GM12878 (cell line): ENCODE data around the gene AOAH. TPM values are rescaled to one million over a fixed set of nuclear protein-coding genes. Genes with fewer than 3 reads are reported as not detected.

ENCODE experiments used
- ATAC-seq: fragments of 200-7000 bp; cut with Tn5 transposase; 3 replicates; pipeline ENCODE4 v1.9.1; 2020; ENCODE audit warnings: mild to moderate bottlenecking, moderate library complexity
- BruUV-seq: library from RNA; stranded (reverse); fragments of 400-500 nt; replicated peaks from 2 replicates; lab custom pipeline; 2021; lab: Mats Ljungman, UMichigan
- CTCF ChIA-PET: fragments of 300-600 bp; sonication (Branson Sonifier 250); formaldehyde crosslinking; extraction: SDS; loops from one replicate; lab custom pipeline; 2021; ENCODE audit warnings: inconsistent platforms; lab: Yijun Ruan, JAX
- POLR2A ChIA-PET: fragments of 350-600 bp; formaldehyde crosslinking; extraction: SDS; loops from one replicate; lab custom pipeline; 2021; ENCODE audit warnings: inconsistent platforms; lab: Charles Lee
- RAD21 ChIA-PET: fragments of 300-600 bp; sonication (Branson Sonifier 250); formaldehyde crosslinking; loops from one replicate; lab custom pipeline; 2023; ENCODE audit warnings: antibody characterized with exemption; ENCODE audit not compliant: unreplicated experiment; lab: Charles Lee
- SMC1A ChIA-PET: fragments of 300-600 bp; sonication (Branson Sonifier 250); formaldehyde crosslinking; loops from one replicate; lab custom pipeline; 2023; ENCODE audit not compliant: unreplicated experiment, uncharacterized antibody; lab: Charles Lee
- DNase-seq: peaks from one replicate; pipeline ENCODE4 v3.0.0-alpha.2; 2011; ENCODE audit warnings: low read depth, low spot score
- FAIRE-seq: peaks from 3 replicates; lab custom pipeline; 2011; peaks lifted over from hg19 to GRCh38; lab: Jason Lieb, UNC
- H2AFZ ChIP-seq: 2 replicates; pipeline ENCODE4 v1.6.0; 2011; ENCODE audit warnings: low read depth, low read length, control low read depth; ENCODE audit not compliant: control insufficient read depth
- H3K27ac ChIP-seq: 2 replicates; pipeline ENCODE4 v1.5.1; 2011; ENCODE audit warnings: control low read depth; ENCODE audit not compliant: control insufficient read depth, insufficient read depth
- H3K27me3 ChIP-seq, 2 experiments: replicated peaks in 1 of 2; 2 replicates each; pipeline versions ENCODE4 v1.6.0 to v1.6.1; 2011; ENCODE audit warnings: low read length in 1 of 2; ENCODE audit not compliant: control insufficient read depth in 2 of 2, insufficient read depth in 2 of 2
- H3K36me3 ChIP-seq, 2 experiments: 2 replicates each; pipeline ENCODE4 v1.5.1; 2011; ENCODE audit warnings: low read length in 1 of 2; ENCODE audit not compliant: control insufficient read depth in 2 of 2, insufficient read depth in 2 of 2
- H3K4me1 ChIP-seq: 2 replicates; pipeline ENCODE4 v1.6.1; 2011; ENCODE audit warnings: mild to moderate bottlenecking, low read length, moderate library complexity, mixed read lengths; ENCODE audit not compliant: control insufficient read depth, insufficient read depth
- H3K4me2 ChIP-seq: 2 replicates; pipeline ENCODE4 v1.6.0; 2011; ENCODE audit warnings: control low read depth; ENCODE audit not compliant: control insufficient read depth, insufficient read depth
- H3K4me3 ChIP-seq: fragments of 200-600 bp; sonication (generic); 2 replicates; pipeline ENCODE4 v1.5.1; 2016
- H3K79me2 ChIP-seq: 2 replicates; pipeline ENCODE4 v1.6.0; 2011; ENCODE audit warnings: low read length; ENCODE audit not compliant: control insufficient read depth, insufficient read depth
- H3K9ac ChIP-seq: 2 replicates; pipeline ENCODE4 v1.8.0; 2011; ENCODE audit warnings: low read length, control low read depth, mixed read lengths; ENCODE audit not compliant: control insufficient read depth, insufficient read depth
- H3K9me3 ChIP-seq: replicated peaks from 3 replicates; pipeline ENCODE4 v1.5.1; 2011; ENCODE audit warnings: mild to moderate bottlenecking, low read length; ENCODE audit not compliant: control insufficient read depth, insufficient read depth
- H4K20me1 ChIP-seq: 2 replicates; pipeline ENCODE4 v1.6.0; 2011; ENCODE audit not compliant: control insufficient read depth, insufficient read depth
- EED ChIP-seq: sonication (generic); IDR thresholded peaks from 2 replicates; pipeline ENCODE4 v1.6.1; 2016; ENCODE audit warnings: antibody characterized with exemption, low read depth
- EP300 ChIP-seq, 2 experiments: fragments of 150-350 bp in 1 of 2; IDR thresholded peaks; 2 replicates each; pipeline ENCODE4 v1.6.1; 2011 to 2012; ENCODE audit warnings: low read depth in 2 of 2, low read length in 2 of 2, borderline replicate concordance in 1 of 2, improper control_type of control experiment in 1 of 2, inconsistent platforms in 1 of 2; ENCODE audit not compliant: control insufficient read depth in 1 of 2
- KAT2A ChIP-seq: conservative IDR thresholded peaks from 2 replicates; pipeline ENCODE4 v1.6.1; 2011; ENCODE audit warnings: low read depth, low read length; ENCODE audit not compliant: control insufficient read depth
- MXI1 ChIP-seq: fragments of 150-350 bp; IDR thresholded peaks from 2 replicates; pipeline ENCODE4 v1.6.1; 2011; ENCODE audit warnings: low read depth, mild to moderate bottlenecking, inconsistent platforms, low read length, improper control_type of control experiment
- POU2F2 ChIP-seq: IDR thresholded peaks from 3 replicates; pipeline ENCODE4 v1.6.1; 2011; ENCODE audit warnings: low read depth, mild to moderate bottlenecking, low read length, borderline replicate concordance
- SIN3A ChIP-seq: IDR thresholded peaks from 2 replicates; pipeline ENCODE4 v1.6.1; 2012; ENCODE audit warnings: low read depth, low read length, improper control_type of control experiment
- YBX1 ChIP-seq: fragments of 450-650 bp; IDR thresholded peaks from 2 replicates; pipeline ENCODE4 v1.6.1; 2016; ENCODE audit warnings: antibody characterized with exemption
- WGBS: methylation state at CpG from one replicate; pipeline ENCODE4 v1.1.6; 2016; ENCODE audit warnings: low lambda C conversion rate; ENCODE audit not compliant: insufficient replicate concordance, insufficient coverage; ENCODE audit errors: missing lambda C conversion rate; 5-methylcytosine and 5-hydroxymethylcytosine counted together
- in situ Hi-C: fragments of 300-500 bp; cut with MboI; formaldehyde crosslinking; loops from 9 replicates; pipeline ENCODE4 v1.14.3; 2018; ENCODE audit warnings: mixed read lengths
- intact Hi-C: fragments of 100-400 bp; cut with micrococcal nuclease; formaldehyde crosslinking; loops from one replicate; pipeline ENCODE4 v1.14.2; 2022; ENCODE audit not compliant: unreplicated experiment
- polyA plus RNA-seq, 11 experiments: library from polyadenylated mRNA; depleted of rRNA in 4 of 11; unstranded in 6 of 11; stranded (reverse) in 5 of 11; fragments of >200 nt; fragmentation: Nextera tagmentation in 4 of 11; fragmentation: Illumina TruSeq in 1 of 11; extraction: Ambion mirVana in 4 of 11; extraction: Trizol in 1 of 11; gene quantifications; 1 replicate in 1 of 11; 2 replicates in 10 of 11; pipeline versions ENCODE4 v1.2.1 to v1.2.3, GENCODE V29; 2011 to 2016; ENCODE audit warnings: inconsistent platforms in 2 of 11, missing spikeins in 2 of 11, low read depth in 1 of 11
- total RNA-seq, 4 experiments: library from RNA; depleted of rRNA in 3 of 4; stranded (reverse); fragments of >200 nt in 3 of 4; fragmentation: Illumina TruSeq in 1 of 4; extraction: Trizol in 1 of 4; gene quantifications; 2 replicates each; pipeline versions ENCODE4 v1.2.1 to v1.2.3, GENCODE V29; 2013 to 2021
- TF ChIP-seq, protein P1 (sequence below): IDR thresholded peaks from 2 replicates; pipeline ENCODE4 v1.6.1; 2011; ENCODE audit warnings: low read depth, mild to moderate bottlenecking, low read length, moderate library complexity, borderline replicate concordance; ENCODE audit errors: extremely low read depth
- TF ChIP-seq, protein P2 (sequence below): fragments of 450-650 bp; formaldehyde crosslinking; IDR thresholded peaks from 2 replicates; pipeline ENCODE4 v1.4.0; 2022; ENCODE audit warnings: mild to moderate bottlenecking, moderate library complexity
- TF ChIP-seq, protein P3 (sequence below): IDR thresholded peaks from 2 replicates; pipeline ENCODE4 v1.6.1; 2011; ENCODE audit warnings: low read depth, low read length, improper control_type of control experiment, borderline replicate concordance

AOAH gene
- total and polyA plus RNA-seq, 10 of the 15 experiments (the other 5 are each of a cell fraction or from before 2014, with no cell fraction given): 0.32 to 2.8 (median 1.4) TPM

DNA sequence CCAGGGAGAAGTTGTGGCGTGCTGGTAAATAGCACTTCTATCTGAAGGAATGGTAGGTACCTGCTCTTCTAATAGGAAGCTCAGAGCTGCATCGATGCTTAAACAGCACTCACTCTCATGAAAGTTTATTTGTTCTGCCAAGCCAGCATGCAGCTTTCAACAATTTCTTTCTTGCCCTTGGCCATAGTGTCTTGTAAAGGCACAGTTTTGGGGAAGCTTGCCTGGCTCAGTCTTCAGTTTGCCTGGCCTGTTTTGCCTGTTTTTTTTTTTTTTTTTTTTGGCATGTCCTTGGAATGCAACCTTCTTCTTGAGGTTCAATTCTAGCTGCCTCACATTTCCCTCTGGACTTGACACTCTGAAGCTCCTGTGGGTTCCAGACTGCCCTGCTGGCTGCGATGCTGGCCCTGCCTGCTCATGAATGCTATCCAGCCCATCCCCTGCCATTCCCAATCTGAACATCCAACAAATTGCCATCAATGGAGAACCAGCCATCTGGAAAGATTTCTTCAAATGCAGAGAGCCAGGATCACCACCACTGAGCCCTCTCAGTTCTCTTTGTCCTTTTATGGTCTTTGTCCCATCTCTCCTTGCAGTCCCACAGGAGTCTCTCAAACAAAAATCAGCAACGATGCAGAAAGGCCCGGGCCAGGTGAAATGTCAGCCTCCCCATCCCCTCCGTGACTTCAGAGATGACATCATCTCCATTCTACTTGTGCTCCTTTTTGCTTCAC, 200.8 kb downstream of the AOAH start:
- Histone ChIP-seq H2AFZ (no peak overlapping the region), H3K79me2 (no peaks in the 10 kb centered on the region), H3K4me3 (no peak overlapping the region), H3K36me3 (no peaks in the 10 kb centered on the region), H3K4me2 (no peak overlapping the region), H3K27me3 (no peaks in the 10 kb centered on the region), H3K9ac (no peak overlapping the region), H3K4me1 (peaks cover 5% of the 10 kb centered on the region; the same call in 1 of the 2 replicates), H4K20me1 (no peaks in the 10 kb centered on the region), H3K27ac (no peak overlapping the region), H3K9me3 (no peaks in the 10 kb centered on the region)
- BruUV-seq: no TSS peak
- FAIRE-seq (no peak), ATAC-seq (no peak), DNase-seq (no peak)
- CTCF ChIA-PET: interaction anchor here (1.2 kb wide), 1 partner anchor 148 kb away, joined by 3 read pairs; no protein-coding TSS in a partner anchor
- in situ Hi-C loops: no loop called here
- TF ChIP-seq EED: no peak
- POLR2A ChIA-PET: interaction anchor here (0.6 kb wide), 1 partner anchor 308 kb away, joined by 4 read pairs; no protein-coding TSS in a partner anchor
- RAD21 ChIA-PET: no interaction called here
- 52% methylated on average over 6 of the region's 6 CpGs for WGBS
- intact Hi-C loops: no loop called here
- SMC1A ChIA-PET: no interaction called here

DNA sequence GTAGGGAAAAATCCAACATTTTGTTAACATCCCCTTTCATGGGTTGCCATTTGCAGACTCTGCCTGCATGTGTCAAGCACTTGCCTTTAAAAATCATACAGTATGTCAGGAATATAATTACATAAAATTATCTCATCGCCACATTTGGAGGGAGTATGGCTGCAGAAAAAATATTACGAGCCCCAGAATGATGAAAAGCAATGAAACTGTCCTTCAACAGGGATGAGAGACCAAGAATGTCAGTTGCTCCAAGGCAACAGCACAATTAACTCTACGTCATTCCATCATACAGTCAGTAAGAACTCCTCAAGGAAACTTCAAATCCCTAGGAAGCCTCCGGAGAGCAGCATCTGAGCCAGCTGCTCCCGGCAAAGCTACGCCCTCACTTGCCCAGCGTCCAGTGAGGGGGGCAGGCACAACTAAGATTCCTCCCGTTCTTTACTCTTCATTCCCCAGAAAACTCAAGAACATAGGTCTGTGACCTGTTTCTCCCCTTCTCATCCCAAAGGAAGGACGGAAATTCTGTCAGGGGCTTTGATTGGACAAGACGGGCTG, 201.8 kb downstream of the AOAH start:
- POLR2A ChIA-PET: no interaction called here
- RAD21 ChIA-PET: no interaction called here
- TF ChIP-seq MXI1: no peak
- no peak for TF ChIP-seq POU2F2
- no peak for TF ChIP-seq SIN3A
- TF ChIP-seq, protein P1, sequence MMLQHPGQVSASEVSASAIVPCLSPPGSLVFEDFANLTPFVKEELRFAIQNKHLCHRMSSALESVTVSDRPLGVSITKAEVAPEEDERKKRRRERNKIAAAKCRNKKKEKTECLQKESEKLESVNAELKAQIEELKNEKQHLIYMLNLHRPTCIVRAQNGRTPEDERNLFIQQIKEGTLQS: no peak
- TF ChIP-seq, protein P2, sequence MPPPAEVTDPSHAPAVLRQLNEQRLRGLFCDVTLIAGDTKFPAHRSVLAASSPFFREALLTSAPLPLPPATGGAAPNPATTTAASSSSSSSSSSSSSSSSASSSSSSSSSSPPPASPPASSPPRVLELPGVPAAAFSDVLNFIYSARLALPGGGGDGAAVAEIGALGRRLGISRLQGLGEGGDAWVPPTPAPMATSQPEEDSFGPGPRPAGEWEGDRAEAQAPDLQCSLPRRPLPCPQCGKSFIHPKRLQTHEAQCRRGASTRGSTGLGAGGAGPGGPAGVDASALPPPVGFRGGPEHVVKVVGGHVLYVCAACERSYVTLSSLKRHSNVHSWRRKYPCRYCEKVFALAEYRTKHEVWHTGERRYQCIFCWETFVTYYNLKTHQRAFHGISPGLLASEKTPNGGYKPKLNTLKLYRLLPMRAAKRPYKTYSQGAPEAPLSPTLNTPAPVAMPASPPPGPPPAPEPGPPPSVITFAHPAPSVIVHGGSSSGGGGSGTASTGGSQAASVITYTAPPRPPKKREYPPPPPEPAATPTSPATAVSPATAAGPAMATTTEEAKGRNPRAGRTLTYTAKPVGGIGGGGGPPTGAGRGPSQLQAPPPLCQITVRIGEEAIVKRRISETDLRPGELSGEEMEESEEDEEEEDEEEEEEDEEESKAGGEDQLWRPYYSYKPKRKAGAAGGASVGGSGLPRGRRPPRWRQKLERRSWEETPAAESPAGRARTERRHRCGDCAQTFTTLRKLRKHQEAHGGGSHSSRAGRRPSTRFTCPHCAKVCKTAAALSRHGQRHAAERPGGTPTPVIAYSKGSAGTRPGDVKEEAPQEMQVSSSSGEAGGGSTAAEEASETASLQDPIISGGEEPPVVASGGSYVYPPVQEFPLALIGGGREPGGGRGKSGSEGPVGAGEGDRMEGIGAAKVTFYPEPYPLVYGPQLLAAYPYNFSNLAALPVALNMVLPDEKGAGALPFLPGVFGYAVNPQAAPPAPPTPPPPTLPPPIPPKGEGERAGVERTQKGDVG: no peak
- no peak for TF ChIP-seq KAT2A
- TF ChIP-seq EP300 (IDR thresholded peaks at IDR 0.05; ENCODE audit: borderline replicate concordance in 1 of 2, control insufficient read depth in 1 of 2, low read depth in 2 of 2, low read length in 2 of 2): no peak
- no peak for TF ChIP-seq YBX1
- TF ChIP-seq, protein P3, sequence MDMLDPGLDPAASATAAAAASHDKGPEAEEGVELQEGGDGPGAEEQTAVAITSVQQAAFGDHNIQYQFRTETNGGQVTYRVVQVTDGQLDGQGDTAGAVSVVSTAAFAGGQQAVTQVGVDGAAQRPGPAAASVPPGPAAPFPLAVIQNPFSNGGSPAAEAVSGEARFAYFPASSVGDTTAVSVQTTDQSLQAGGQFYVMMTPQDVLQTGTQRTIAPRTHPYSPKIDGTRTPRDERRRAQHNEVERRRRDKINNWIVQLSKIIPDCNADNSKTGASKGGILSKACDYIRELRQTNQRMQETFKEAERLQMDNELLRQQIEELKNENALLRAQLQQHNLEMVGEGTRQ: no peak

More for the DNA sequence above, 201.8 kb downstream of the AOAH start:
- Histone ChIP-seq H2AFZ (no peak overlapping the region), H3K27me3 (no peaks in the 10 kb centered on the region), H3K4me1 (peaks cover 5% of the 10 kb centered on the region; the same call in 1 of the 2 replicates), H3K4me3 (no peak overlapping the region), H3K27ac (no peak overlapping the region), H3K9ac (no peak overlapping the region), H3K4me2 (no peak overlapping the region), H3K36me3 (no peaks in the 10 kb centered on the region), H3K79me2 (no peaks in the 10 kb centered on the region), H3K9me3 (no peaks in the 10 kb centered on the region), H4K20me1 (no peaks in the 10 kb centered on the region)
- BruUV-seq: no TSS peak
- intact Hi-C loops: no loop called here
- FAIRE-seq (no peak), ATAC-seq (no peak), DNase-seq (no peak)
- 57% methylated on average over 10 of the region's 10 CpGs for WGBS
- in situ Hi-C loops: no loop called here
- CTCF ChIA-PET: interaction anchor here (1.2 kb wide), 1 partner anchor 149 kb away, joined by 3 read pairs; no protein-coding TSS in a partner anchor
- SMC1A ChIA-PET: no interaction called here
